Prostate gland (tissue), 2 donors: Measurements from ENCODE around the gene PTPN1.

Experiments used
- CTCF ChIP-seq, 4 experiments: fragments of 200-600 bp in 2 of 4; fragments of 450-650 bp in 2 of 4; sonication (generic) in 2 of 4; IDR thresholded peaks; 1 replicate in 3 of 4; 2 replicates in 1 of 4; pipeline ENCODE4 v1.5.1; 2016 to 2019; ENCODE audit warnings: antibody characterized with exemption in 4 of 4, mild to moderate bottlenecking in 2 of 4, moderate library complexity in 2 of 4
- POLR2AphosphoS5 ChIP-seq: sonication (generic); formaldehyde crosslinking; IDR thresholded peaks from one replicate; pipeline ENCODE4 v1.6.1; 2017; ENCODE audit warnings: antibody characterized with exemption

- TF ChIP-seq CTCF (IDR thresholded peaks at IDR 0.05) (no peak), POLR2AphosphoS5 (no peak)
These were observed 120.5 kb downstream of the PTPN1 start for GRCh38 chr20:50630578-50631263.
